Right lobe of liver (tissue), 6 donors: ENCODE measurements around the gene RBBP4. TPM values are rescaled to one million over a fixed set of nuclear protein-coding genes. Genes with fewer than 3 reads are reported as not detected.

Experiments
- ATAC-seq, 4 donors: fragments of 200-7000 bp; cut with Tn5 transposase; one replicate each; pipeline ENCODE4 v1.9.1; 2020; ENCODE audit warnings: mild to moderate bottlenecking in 4 of 4, moderate library complexity in 4 of 4
- DNase-seq, 3 donors: peaks; one replicate each; pipeline ENCODE4 v3.0.0-alpha.2; 2020
- H3K27ac ChIP-seq, 3 donors: fragments of 200-600 bp; one replicate each; pipeline ENCODE4 v1.8.0; 2022
- H3K27me3 ChIP-seq, 2 donors: fragments of 200-600 bp; one replicate each; pipeline ENCODE4 v1.8.0; 2022
- H3K36me3 ChIP-seq, 4 donors: fragments of 200-600 bp; sonication (generic) in 1 of 4; one replicate each; pipeline versions ENCODE4 v1.5.1 to v1.8.0; 2017 to 2022; ENCODE audit warnings: control low read depth in 1 of 4
- H3K4me1 ChIP-seq, 4 donors: fragments of 200-600 bp; sonication (generic) in 1 of 4; one replicate each; pipeline versions ENCODE4 v1.5.1 to v1.8.0; 2017 to 2022; ENCODE audit warnings: control low read depth in 1 of 4
- H3K4me3 ChIP-seq, 3 donors: fragments of 200-600 bp; one replicate each; pipeline ENCODE4 v1.8.0; 2022
- H3K9me3 ChIP-seq, 4 donors: fragments of 200-600 bp; sonication (generic) in 1 of 4; one replicate each; pipeline versions ENCODE4 v1.5.1 to v1.8.0; 2017 to 2022; ENCODE audit warnings: control low read depth in 1 of 4
- CTCF ChIP-seq, 4 donors: fragments of 200-600 bp in 3 of 4; fragments of 450-650 bp in 1 of 4; IDR thresholded peaks; one replicate each; pipeline versions ENCODE4 v1.5.1 to v1.8.0; 2016 to 2022; ENCODE audit warnings: antibody characterized with exemption in 4 of 4, mild to moderate bottlenecking in 2 of 4
- POLR2A ChIP-seq: fragments of 450-650 bp; IDR thresholded peaks from one replicate; pipeline ENCODE4 v1.6.1; 2017; ENCODE audit warnings: antibody characterized with exemption, mild to moderate bottlenecking
- WGBS: methylation state at CpG from one replicate; pipeline ENCODE4 v1.1.6; 2018; ENCODE audit warnings: low coverage, low lambda C conversion rate; ENCODE audit not compliant: insufficient coverage; ENCODE audit errors: missing lambda C conversion rate; 5-methylcytosine and 5-hydroxymethylcytosine counted together
- intact Hi-C, 2 donors: fragments of 100-400 bp; cut with DNase I; formaldehyde crosslinking; loops; one replicate each; pipeline versions ENCODE4 v1.11.2 to v1.14.1; 2022
- total RNA-seq, 6 experiments: library from RNA; depleted of rRNA in 2 of 6; stranded (reverse); fragments of >200 nt in 2 of 6; fragmentation: NEBNext Ultra II Directional in 3 of 6; extraction: Animal tissue kit (Norgen Biotek cat#: 25700) in 3 of 6; gene quantifications; one replicate each; pipeline versions ENCODE4 v1.1.0 to v1.2.4, GENCODE V29; 2016 to 2023
- donor health status: DM: no; HTN: yes; CAD: no.
- donor health status: DM: no; HTN: no; CAD: no.
- donor health status: DM: no; HTN: no; CAD: no.
- donor health status: DM: no; HTN: yes; CAD: no.
- donor health status: DM: no; HTN: yes; CAD: no.

The RBBP4 gene
- total RNA-seq, 6 experiments from 2014 or later, result 50.1 to 66.1 (median 58.8) TPM

- ATAC-seq, result no peak
- Histone ChIP-seq H3K4me3 (peak overlapping the region; percentile 14 to 50 (median 37)), H3K36me3 (no peaks in the 10 kb centered on the region), H3K4me1 (peaks cover 0 to 3% (median 0%) of the 10 kb centered on the region in 4 donors), H3K27ac (peak overlapping the region in 1 of 3 donors; percentile 55), H3K9me3 (no peaks in the 10 kb centered on the region), H3K27me3 (no peaks in the 10 kb centered on the region)
- no peak for TF ChIP-seq CTCF (IDR thresholded peaks at IDR 0.05)
- no peak for TF ChIP-seq POLR2A
- no peak for DNase-seq
- 3% methylated on average over 4 of the region's 12 CpGs for WGBS
- intact Hi-C loops, result no loop called here
Measured at GRCh38 chr1:32611859-32612188, 39.2 kb upstream of the RBBP4 start.

DNA sequence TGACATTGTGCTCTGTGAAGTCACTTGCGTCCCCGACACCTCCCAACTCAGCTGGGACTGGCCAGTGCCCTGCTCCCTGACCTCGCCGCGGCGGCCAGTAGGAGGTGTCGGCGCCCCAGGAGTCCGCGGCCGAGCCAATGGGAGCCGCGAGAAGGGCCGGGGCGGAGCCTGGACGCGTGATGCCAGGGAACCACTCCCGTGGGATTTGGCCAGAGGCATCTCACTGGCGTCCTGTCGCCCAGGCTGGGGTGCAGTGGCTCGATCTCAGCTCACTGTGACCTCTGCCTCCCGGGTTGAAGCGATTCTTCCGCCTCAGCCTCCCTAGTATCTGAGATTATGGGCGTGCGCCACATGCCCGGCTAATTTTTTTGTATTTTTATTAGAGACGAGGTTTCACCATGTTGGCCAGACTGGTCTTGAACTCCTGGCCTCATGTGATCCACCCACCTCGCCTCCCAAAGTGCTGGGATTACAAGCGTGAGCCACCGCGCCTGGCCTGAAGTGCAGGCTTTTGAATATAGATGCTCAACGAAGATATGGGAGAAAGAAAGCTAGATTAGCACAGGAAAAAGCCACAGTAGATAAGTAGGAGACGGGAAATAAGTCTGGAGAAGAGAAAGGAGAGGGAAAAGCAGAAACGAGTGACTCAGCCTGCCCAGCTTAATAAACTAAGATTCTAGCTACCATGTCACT, 38.7 kb upstream of the RBBP4 start:
- WGBS, result 13% methylated on average over 18 of the region's 35 CpGs
- peak; percentile 92 to 96 (median 93) for DNase-seq
- Histone ChIP-seq H3K27ac (peak overlapping the region in 1 of 3 donors; percentile 55), H3K4me3 (peak overlapping the region; percentile 14 to 50 (median 37)), H3K36me3 (no peaks in the 10 kb centered on the region), H3K4me1 (peaks cover 0 to 3% (median 0%) of the 10 kb centered on the region in 4 donors), H3K27me3 (no peaks in the 10 kb centered on the region), H3K9me3 (no peaks in the 10 kb centered on the region)
- TF ChIP-seq CTCF (IDR thresholded peaks at IDR 0.05) (peak; percentile 31 to 51 (median 40)), POLR2A (peak; percentile 61)
- intact Hi-C loops, result no loop called here
- peak; percentile 100 for ATAC-seq

DNA sequence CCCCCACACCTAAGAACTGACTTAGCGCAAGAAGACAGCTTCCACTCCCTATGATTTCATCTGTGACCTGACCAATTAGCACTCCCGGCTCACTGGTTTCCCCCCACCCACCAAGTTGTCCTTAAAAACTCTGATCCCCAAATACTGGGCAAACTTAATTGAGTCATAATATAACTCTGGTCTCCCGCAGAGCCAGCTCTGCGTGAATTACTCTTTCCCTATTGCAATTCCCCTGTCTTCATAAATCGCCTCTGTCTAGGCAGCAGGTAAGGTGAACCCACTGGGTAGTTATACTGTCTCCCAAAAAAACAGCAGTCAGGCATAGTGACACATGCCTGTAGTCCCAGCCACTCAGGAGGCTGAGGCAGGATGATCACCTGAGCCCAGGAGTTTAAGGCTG, 37.5 kb upstream of the RBBP4 start:
- no peak for DNase-seq
- H3K4me3 ChIP-seq, result no peak overlapping the region
- H3K9me3 ChIP-seq, result no peaks in the 10 kb centered on the region
- H3K4me1 ChIP-seq, result peaks cover 0 to 3% (median 0%) of the 10 kb centered on the region in 4 donors
- no peak for ATAC-seq
- no peaks in the 10 kb centered on the region for H3K36me3 ChIP-seq
- WGBS, result 95% methylated on average over 3 of the region's 5 CpGs
- H3K27ac ChIP-seq, result no peak overlapping the region
- no peaks in the 10 kb centered on the region for H3K27me3 ChIP-seq
- intact Hi-C loops, result no loop called here
- no peak for TF ChIP-seq POLR2A
- no peak for TF ChIP-seq CTCF (IDR thresholded peaks at IDR 0.05)

- ATAC-seq, result no peak
- no peak overlapping the region for H3K4me3 ChIP-seq
- no peaks in the 10 kb centered on the region for H3K4me1 ChIP-seq
- TF ChIP-seq POLR2A (no peak), CTCF (IDR thresholded peaks at IDR 0.05) (no peak)
- H3K27ac ChIP-seq, result no peak overlapping the region
- DNase-seq, result no peak
- H3K27me3 ChIP-seq, result no peaks in the 10 kb centered on the region
- H3K36me3 ChIP-seq, result no peaks in the 10 kb centered on the region
- intact Hi-C loops, result no loop called here
- no peaks in the 10 kb centered on the region for H3K9me3 ChIP-seq
- WGBS, result 95% methylated on average over 5 of the region's 5 CpGs
Measured at GRCh38 chr1:32618673-32619221, 32.3 kb upstream of the RBBP4 start.
